ENCODE measurements around the gene ZNF319. TPM values are rescaled to one million over a fixed set of nuclear protein-coding genes. Genes with fewer than 3 reads are reported as not detected.

Gene ZNF319
- total RNA-seq, 3 donors from 2014 or later: 8.1 to 9.0 (median 8.3) TPM

DNA sequence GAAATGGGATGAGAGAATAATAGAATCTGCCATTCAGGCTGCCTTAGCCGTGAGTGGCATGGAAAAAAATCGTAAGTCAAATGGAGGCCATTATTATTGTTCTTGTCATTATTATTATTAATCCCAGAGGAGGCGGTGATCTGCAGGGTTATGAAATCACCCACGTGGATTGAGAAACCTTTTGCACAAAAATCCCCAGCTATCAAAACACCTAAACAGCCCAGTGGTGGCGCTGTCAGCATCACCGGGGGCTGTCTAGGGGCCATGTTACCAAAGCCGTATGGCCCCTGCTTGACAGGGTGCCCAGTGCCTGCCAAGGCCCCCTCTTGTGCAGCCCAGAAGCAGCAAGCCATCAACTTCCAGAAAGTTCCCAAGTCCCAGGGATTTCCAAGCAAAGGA lies 54.7 kb downstream of the ZNF319 start:
- Mint-ChIP-seq H3K9me3 (no peaks in the 10 kb centered on the region), H3K36me3 (ENCODE audit: insufficient read depth) (no peaks in the 10 kb centered on the region), H3K4me3 (no peak overlapping the region), H3K4me1 (ENCODE audit: low read depth) (no peaks in the 10 kb centered on the region), H3K27me3 (ENCODE audit: low read depth) (no peaks in the 10 kb centered on the region)
- no peak for ATAC-seq
- DNase-seq: no peak

DNA sequence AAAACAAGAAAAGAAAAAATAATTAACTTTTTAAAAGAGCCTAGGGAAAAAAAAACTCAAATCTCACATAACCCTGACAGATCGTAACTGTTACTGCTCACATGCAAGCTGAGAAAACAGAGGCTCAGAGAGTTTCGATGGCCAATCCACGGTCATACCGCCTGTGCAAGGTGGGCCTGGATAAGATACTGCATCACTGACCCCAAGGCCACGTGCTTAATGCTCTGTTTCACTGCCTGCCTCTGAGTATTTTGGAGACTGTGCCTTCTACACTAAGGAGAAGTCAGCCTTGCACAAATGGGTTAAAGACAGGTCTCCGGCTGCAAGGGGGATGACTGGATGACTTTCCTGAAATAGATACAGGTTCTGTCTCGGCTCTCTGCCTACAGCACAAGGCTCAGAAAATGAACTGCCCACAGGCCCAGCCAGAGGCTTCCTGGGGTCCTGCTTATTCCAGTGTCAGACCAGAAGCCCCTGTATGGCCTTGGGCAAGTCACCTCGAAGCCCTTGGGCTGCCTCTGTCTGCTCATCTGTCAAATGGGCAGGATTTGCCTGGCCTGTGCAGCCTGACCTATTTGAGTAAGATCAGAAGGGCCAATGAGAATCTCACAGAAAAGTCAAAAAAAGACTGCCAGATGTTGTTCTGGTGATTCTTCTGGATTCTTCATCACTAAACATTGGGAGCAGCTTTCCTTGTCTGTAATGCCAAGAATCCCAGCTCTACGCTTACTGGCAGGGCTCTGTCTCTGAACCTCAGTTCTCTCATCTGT lies 55.3 kb downstream of the ZNF319 start:
- Mint-ChIP-seq H3K36me3 (ENCODE audit: insufficient read depth) (no peaks in the 10 kb centered on the region), H3K9me3 (no peaks in the 10 kb centered on the region), H3K4me1 (ENCODE audit: low read depth) (no peaks in the 10 kb centered on the region), H3K27me3 (ENCODE audit: low read depth) (no peaks in the 10 kb centered on the region), H3K4me3 (no peak overlapping the region)
- ATAC-seq (no peak), DNase-seq (no peak)

Other genes with a start within 250 kb of the ZNF319 start
- 1 to 10 TPM; 2.7 to 4.1 (median 3.2) TPM for gene KIFC3, start 198.2 kb downstream of the ZNF319 start, total RNA-seq
- not detected for gene CNGB1, start 29.5 kb downstream of the ZNF319 start, total RNA-seq
- 10 to 100 TPM; 75.0 to 78.8 (median 75.7) TPM for gene USB1, start 735 bp upstream of the ZNF319 start, total RNA-seq
- 1 to 10 TPM in 1 of 3 donors, under 1 TPM in 2; 0.76 to 1.0 (median 0.95) TPM for gene MMP15, start 25.1 kb upstream of the ZNF319 start, total RNA-seq
- 10 to 100 TPM; 60.6 to 77.5 (median 65.3) TPM for gene CFAP20, start 128.7 kb upstream of the ZNF319 start, total RNA-seq
- 100 to 1,000 TPM in 1 of 3 donors, 10 to 100 TPM in 2; 94.9 to 100 (median 95.2) TPM for gene CSNK2A2, start 197.4 kb upstream of the ZNF319 start, total RNA-seq